Measurements from ENCODE around the gene CTH.
"Not testable (repeated sequence)": the region's sequence is repeated elsewhere in the genome, so short reads cannot be mapped to it uniquely, and the experiment has no call there.

Gene CTH

DNA sequence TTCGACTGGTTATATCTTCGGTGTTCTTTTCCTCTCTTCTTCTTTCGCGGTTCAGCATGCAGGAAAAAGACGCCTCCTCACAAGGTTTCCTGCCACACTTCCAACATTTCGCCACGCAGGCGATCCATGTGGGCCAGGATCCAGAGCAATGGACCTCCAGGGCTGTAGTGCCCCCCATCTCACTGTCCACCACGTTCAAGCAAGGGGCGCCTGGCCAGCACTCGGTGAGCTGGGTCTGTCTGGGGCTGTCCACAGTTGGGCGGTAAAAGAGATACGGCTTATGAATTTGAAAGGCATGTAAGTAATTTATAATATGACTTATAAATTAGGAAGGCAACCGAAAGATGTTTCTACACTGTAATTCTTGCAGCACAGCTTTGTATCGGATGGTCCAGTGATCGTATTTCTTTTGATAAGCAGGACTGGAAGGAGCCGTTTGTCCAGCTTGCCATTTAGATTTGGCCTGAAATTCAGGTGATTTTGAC, 334 bp downstream of the CTH start:
- no peak for DNase-seq

- no peak for DNase-seq
Observed at GRCh38 chr1:70415882-70416281, 4.8 kb downstream of the CTH start.

GRCh38 chr1:70418973-70419734, 8.1 kb downstream of the CTH start:
- not testable (repeated sequence) for DNase-seq

DNA sequence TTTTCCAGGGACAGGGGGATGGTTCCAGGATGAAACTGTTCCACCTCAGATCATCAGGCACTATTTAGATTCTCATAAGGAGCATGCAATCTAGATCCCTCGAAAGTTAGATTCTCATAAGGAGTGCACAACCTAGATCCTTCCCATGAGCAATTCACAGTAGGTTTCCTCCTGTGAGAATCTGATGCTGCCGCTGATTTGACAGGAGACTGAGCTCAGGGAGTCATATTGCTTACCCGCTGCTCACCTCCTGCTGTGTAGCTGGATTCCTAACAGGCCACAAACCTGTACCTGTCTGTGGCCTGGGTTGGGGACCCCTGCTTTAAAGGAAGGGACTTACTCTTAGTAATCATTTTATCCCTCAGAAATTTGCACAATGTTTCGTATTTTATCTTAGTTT, 9.3 kb downstream of the CTH start:
- no peak for DNase-seq

DNA sequence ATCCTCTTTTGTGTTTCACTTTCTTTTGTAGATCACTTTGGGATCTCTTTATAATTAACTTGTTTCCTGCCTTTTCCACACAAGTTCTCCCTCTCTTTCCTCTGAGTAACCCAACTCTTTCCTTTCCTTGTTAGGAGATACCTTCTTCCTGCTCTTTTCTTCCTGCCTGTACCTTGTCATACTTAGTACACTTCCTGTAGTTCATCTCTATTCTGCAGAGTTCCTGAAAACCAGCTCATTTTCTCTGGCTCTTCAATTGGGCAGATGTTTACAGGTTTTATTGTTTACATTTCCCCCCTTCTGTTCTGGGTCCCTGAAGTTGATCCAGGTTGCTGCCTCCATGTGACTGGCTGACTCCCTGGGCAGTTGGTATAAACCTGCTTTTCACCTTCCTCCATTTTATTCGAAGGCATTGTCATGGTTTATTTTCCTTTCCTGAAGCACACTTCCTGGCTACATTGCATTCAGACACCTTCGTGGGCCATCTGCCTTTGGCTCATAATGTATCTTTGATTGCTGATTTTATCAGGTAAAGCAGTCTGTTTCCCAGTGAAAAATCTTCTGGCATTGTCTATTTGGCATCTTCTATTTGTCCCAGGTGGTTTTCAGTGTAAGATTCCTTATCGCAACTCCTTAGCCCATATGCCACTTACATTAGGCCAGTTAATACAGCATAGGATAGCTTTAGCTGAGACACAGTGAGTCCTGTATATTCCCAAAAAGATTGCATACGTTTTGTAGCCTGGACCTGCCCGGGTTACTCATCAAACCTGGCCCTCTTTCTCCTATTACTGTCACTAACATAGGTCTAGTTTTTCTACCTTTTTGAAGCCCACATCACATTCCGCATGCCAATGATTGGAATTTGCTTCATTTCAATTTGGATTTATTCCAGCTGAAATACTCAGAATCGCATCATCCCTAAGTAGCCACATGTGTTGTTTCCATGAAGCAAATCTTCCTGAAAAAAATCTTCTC, 15.4 kb downstream of the CTH start:
- DNase-seq = no peak

GRCh38 chr1:70427976-70428375, 16.9 kb downstream of the CTH start:
- DNase-seq = no peak

- no peak for DNase-seq
Observed at GRCh38 chr1:70429219-70429618, 18.2 kb downstream of the CTH start.

DNA sequence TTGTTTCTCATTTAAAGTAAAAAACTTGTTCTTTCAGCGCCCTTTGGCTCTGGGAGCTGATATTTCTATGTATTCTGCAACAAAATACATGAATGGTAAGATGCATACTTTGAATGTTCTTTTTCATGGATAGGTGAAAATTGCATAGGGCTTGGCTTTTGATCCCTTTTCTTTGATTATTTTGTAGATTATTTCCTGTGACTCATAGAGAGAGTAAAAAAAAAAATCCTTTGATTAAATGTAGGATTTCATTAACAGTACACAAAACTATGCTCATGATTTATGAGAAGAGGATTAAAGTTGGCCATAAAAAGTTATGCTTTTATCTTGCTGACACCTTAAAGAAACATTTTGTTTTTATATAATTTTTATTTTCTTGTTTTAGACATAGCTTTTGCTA, 18.7 kb downstream of the CTH start:
- DNase-seq = no peak

DNA sequence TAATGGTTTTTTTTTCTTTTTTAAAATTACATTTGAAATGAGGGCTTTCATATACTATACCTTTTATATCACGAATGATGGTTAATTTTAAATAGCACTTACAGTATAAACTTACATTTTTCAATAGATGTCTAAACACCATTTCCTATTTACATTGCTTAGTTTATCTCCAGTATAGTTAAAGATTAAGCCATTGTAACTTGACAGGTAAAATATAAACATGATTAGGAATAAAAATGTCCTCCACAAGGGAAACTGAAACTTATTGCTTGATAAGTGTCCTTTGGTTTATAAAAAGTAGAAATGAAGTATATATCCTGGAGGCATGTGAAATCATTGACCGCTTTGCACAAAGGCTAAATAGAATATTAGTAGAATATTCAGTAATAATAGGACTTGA, 20.2 kb downstream of the CTH start:
- DNase-seq = no peak

DNA sequence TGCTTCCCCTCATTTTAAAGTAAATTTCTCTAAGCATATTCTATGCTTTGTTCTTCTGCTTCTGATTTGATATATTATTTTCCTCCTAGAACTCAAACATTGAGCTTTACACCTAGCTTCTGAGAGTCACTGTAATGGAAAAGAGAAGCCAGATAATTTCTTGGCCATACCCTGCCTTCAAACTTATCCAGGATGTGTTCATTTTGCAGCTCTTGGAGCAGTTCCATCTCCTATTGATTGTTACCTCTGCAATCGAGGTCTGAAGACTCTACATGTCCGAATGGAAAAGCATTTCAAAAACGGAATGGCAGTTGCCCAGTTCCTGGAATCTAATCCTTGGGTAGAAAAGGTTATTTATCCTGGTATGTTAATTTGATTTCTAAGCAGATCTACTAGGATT, 20.8 kb downstream of the CTH start:
- no peak for DNase-seq

- no peak for DNase-seq
Observed at GRCh38 chr1:70434253-70434859, 23.3 kb downstream of the CTH start.

- no peak for DNase-seq
Observed at GRCh38 chr1:70436622-70437251, 25.7 kb downstream of the CTH start.

GRCh38 chr1:70438529-70438928, 27.5 kb downstream of the CTH start:
- no peak for DNase-seq

DNA sequence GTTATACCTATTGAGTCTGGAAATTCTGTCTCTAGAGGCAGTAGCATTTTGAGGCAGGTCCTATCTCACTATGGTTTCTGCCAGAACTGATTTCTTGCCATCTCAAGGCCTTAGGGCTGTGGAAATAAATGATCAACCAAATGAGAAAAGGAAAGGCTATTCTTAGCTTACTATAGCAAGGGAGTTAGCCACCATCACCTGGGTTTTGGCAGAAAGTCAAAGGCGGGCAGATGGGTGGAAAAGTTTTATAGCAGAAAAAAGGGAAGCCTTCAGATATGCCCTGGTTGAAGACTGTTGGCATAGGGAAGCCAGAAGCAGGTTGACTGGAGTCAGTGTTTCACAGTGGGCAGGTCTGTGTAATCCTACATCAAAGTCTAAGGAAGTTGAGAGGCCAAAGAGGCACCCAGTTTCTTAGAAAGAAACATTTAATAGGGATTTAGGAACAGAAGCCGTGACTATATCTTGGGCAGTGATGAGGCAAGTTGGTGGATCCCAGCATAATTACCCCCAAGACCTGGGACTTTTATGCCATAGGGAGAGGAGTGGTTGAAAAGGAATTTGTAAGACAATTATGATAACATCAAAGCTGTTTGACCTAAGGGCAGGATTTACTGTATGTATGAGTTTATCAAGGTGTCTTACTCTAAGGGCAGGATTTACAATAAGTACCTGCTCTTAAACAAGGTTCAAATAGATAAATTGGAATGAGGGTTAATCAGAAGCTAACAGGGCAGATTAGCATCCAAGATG, 29.7 kb downstream of the CTH start:
- DNase-seq = no peak

- DNase-seq = no peak
Observed at GRCh38 chr1:70441392-70442035, 30.4 kb downstream of the CTH start.

DNA sequence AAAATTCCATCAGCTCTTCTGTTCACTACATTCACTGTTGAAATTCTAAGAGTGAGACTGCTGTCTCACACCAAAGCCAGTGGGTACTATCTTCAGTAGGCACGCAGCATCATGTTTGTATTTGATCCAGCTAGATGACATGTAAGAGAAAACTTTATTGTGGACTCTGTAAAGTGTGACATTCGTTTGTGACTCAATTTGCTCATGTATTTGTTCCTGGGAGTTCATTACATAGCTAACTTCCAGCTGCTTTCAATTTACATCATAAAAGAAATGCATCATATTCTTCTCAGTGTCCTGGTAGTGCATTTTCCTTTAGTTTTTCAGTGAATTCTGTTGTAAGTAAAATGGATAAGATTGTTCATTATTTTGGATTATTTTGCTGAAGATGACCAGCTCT, 31.4 kb downstream of the CTH start:
- no peak for DNase-seq

DNA sequence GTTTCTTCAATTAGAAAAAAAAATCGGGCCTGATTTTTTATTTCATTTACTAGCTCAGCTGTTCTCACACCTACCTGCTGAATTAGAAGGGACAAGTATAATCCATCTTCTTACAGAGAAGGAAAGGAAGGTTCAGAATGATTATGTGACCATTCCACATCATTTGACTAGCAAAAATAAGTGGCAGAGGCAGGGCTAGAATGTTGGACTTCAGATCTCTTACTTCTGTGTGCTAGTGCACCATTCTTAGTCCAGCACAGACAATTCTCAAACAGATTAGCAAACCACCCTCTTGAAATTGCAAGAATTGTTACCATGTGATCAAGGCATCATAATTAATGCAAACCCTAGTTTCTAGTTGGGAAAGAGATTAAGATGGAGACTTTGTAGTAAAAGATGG, 32.7 kb downstream of the CTH start:
- DNase-seq = no peak

- DNase-seq = no peak
Observed at GRCh38 chr1:70449049-70449448, 38.0 kb downstream of the CTH start.

GRCh38 chr1:70452164-70452939, 41.3 kb downstream of the CTH start:
- DNase-seq = not testable (repeated sequence)

DNA sequence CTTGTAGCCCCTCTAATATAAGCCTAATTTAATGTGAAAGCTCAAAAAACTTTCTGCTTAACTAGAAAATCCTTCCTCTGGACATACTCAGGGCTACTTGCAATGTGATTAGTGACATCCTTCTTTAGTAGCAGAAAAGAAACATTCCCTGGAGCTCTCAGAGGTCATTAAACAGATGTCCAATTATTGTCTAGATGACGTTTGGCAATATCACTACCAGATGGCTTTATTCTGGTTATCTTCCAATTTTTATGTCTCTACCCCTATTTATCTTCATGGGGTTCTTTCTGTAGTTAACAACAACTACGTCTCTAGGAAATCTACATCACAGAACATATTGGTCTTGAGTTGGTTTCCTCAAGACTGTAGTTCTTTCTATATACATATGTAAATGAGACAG, 44.2 kb downstream of the CTH start:
- DNase-seq = no peak

- DNase-seq = peak; percentile 10
Observed at GRCh38 chr1:70458131-70458530, 47.1 kb downstream of the CTH start.

Measured in COR-L47 (cell line).